Inflammatory macrophage (primary cell): ENCODE data around the gene ARHGAP31.

Experiments used
- DNase-seq, 2 donors: peaks; one replicate each; pipeline ENCODE4 v3.0.0-alpha.2; 2020 to 2022

The ARHGAP31 gene

GRCh38 chr3:119395923-119396358 lies 101.8 kb downstream of the ARHGAP31 start:
- no peak for DNase-seq

- no peak for DNase-seq
Observed at GRCh38 chr3:119396870-119397269, 102.7 kb downstream of the ARHGAP31 start.

GRCh38 chr3:119400466-119400865 lies 106.3 kb downstream of the ARHGAP31 start:
- peak; percentile 70 to 84 for DNase-seq

GRCh38 chr3:119401069-119401468 lies 106.9 kb downstream of the ARHGAP31 start:
- no peak for DNase-seq

GRCh38 chr3:119401503-119402440 lies 107.6 kb downstream of the ARHGAP31 start:
- DNase-seq = no peak

- DNase-seq = no peak
Observed at GRCh38 chr3:119402791-119403190, 108.6 kb downstream of the ARHGAP31 start.

- no peak for DNase-seq
Observed at GRCh38 chr3:119403201-119403600, 109.0 kb downstream of the ARHGAP31 start.

GRCh38 chr3:119405315-119405714 lies 111.1 kb downstream of the ARHGAP31 start:
- no peak for DNase-seq

- no peak for DNase-seq
Observed at GRCh38 chr3:119408243-119408950, 114.2 kb downstream of the ARHGAP31 start.

- DNase-seq = no peak
Observed at GRCh38 chr3:119409844-119410243, 115.7 kb downstream of the ARHGAP31 start.

GRCh38 chr3:119413603-119414280 lies 119.6 kb downstream of the ARHGAP31 start:
- no peak for DNase-seq

- DNase-seq = no peak
Observed at GRCh38 chr3:119416873-119417272, 122.7 kb downstream of the ARHGAP31 start.

- no peak for DNase-seq
Observed at GRCh38 chr3:119417771-119418512, 123.8 kb downstream of the ARHGAP31 start.

GRCh38 chr3:119418641-119419040 lies 124.5 kb downstream of the ARHGAP31 start:
- no peak for DNase-seq

GRCh38 chr3:119420196-119420595 lies 126.0 kb downstream of the ARHGAP31 start:
- no peak for DNase-seq

- no peak for DNase-seq
Observed at GRCh38 chr3:119427669-119428068, 133.5 kb downstream of the ARHGAP31 start.

GRCh38 chr3:119428538-119428937 lies 134.4 kb downstream of the ARHGAP31 start:
- no peak for DNase-seq

- no peak for DNase-seq
Observed at GRCh38 chr3:119433613-119434325, 139.6 kb downstream of the ARHGAP31 start.

GRCh38 chr3:119434703-119435102 lies 140.5 kb downstream of the ARHGAP31 start:
- DNase-seq = no peak

GRCh38 chr3:119436977-119437376 lies 142.8 kb downstream of the ARHGAP31 start:
- no peak for DNase-seq

GRCh38 chr3:119437691-119438258 lies 143.6 kb downstream of the ARHGAP31 start:
- DNase-seq = no peak
